Upper lobe of right lung (tissue), 1 donor: Measurements from ENCODE around the gene RIGI. TPM values are rescaled to one million over a fixed set of nuclear protein-coding genes. Genes with fewer than 3 reads are reported as not detected.
"Not testable (repeated sequence)": the region's sequence is repeated elsewhere in the genome, so short reads cannot be mapped to it uniquely, and the experiment has no call there.

Experiments used
- ATAC-seq: fragments of 200-7000 bp; cut with Tn5 transposase; one replicate; pipeline ENCODE4 v1.9.1; 2020; ENCODE audit warnings: mild to moderate bottlenecking, moderate library complexity
- DNase-seq: peaks from one replicate; pipeline ENCODE4 v3.0.0-alpha.2; 2020
- H3K27ac ChIP-seq: fragments of 200-600 bp; one replicate; pipeline ENCODE4 v1.8.0; 2022
- H3K27me3 ChIP-seq: fragments of 200-600 bp; one replicate; pipeline ENCODE4 v1.8.0; 2022; ENCODE audit warnings: mild to moderate bottlenecking
- H3K36me3 ChIP-seq: fragments of 200-600 bp; one replicate; pipeline ENCODE4 v1.8.0; 2022
- H3K4me1 ChIP-seq: fragments of 200-600 bp; one replicate; pipeline ENCODE4 v1.8.0; 2022
- H3K4me3 ChIP-seq: fragments of 200-600 bp; one replicate; pipeline ENCODE4 v1.8.0; 2022; ENCODE audit warnings: mild to moderate bottlenecking
- H3K9me3 ChIP-seq: fragments of 200-600 bp; one replicate; pipeline ENCODE4 v1.8.0; 2022
- intact Hi-C: fragments of 100-400 bp; cut with DNase I; formaldehyde crosslinking; loops from one replicate; pipeline ENCODE4 v1.11.0; 2022
- total RNA-seq: library from RNA; stranded (reverse); fragmentation: NEBNext Ultra II Directional; extraction: Animal tissue kit (Norgen Biotek cat#: 25700); gene quantifications from one replicate; pipeline ENCODE4 v1.2.1, GENCODE V29; 2021
- TF ChIP-seq, protein P1 (sequence below): fragments of 200-600 bp; IDR thresholded peaks from one replicate; pipeline ENCODE4 v1.8.0; 2022; ENCODE audit warnings: antibody characterized with exemption
- donor health status: DM: no; HTN: yes; CAD: no; lungs with severe emphysema.

RIGI gene
- total RNA-seq, 1 donor from 2014 or later, result 20.0 TPM

DNA sequence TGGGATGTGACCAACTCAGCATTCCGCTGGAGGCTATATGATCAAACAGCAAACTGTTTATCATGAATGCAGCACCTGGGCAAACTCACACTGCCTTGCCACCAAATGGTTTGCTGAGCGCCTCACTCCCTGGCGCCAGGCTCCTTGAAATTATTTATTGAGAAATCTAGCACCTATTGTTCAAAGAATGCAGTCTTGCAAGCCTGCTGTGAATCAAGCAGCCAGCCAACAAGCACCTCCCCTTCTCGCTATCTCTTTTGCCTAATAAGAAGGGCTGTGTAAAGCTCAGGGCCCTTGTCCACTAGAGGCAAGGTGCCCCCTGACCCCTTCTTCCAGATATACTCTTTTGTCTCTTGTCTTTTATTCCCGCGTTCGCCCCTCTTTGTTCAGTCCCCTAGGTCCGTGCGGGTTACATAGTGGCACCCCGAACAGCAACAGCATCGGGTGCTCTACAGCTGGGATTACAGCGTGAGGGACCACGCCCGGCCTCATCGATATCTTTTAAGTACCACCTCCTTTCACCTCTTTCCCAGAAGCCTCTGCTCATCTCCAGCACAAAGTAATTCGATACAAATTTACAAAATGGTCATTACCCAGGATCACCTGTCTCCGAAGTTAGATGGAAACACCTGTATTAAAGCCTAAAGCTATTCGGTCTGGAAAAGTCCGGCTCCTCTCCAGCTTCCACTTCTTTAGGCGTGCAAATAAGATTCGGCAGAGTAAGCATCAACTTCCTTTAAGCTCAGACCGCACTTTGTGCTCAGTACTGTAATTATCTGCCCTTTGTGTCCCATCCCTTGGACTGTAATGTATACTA is 896 bp downstream of the RIGI start:
- DNase-seq (no peak), ATAC-seq (peak; percentile 52)
- intact Hi-C loops, result no loop called here
- Histone ChIP-seq H3K27me3 (no peaks in the 10 kb centered on the region), H3K9me3 (no peaks in the 10 kb centered on the region), H3K36me3 (no peaks in the 10 kb centered on the region), H3K4me1 (peaks cover 30% of the 10 kb centered on the region), H3K4me3 (peak overlapping the region; percentile 90), H3K27ac (peak overlapping the region; percentile 88)
- TF ChIP-seq, protein P1, sequence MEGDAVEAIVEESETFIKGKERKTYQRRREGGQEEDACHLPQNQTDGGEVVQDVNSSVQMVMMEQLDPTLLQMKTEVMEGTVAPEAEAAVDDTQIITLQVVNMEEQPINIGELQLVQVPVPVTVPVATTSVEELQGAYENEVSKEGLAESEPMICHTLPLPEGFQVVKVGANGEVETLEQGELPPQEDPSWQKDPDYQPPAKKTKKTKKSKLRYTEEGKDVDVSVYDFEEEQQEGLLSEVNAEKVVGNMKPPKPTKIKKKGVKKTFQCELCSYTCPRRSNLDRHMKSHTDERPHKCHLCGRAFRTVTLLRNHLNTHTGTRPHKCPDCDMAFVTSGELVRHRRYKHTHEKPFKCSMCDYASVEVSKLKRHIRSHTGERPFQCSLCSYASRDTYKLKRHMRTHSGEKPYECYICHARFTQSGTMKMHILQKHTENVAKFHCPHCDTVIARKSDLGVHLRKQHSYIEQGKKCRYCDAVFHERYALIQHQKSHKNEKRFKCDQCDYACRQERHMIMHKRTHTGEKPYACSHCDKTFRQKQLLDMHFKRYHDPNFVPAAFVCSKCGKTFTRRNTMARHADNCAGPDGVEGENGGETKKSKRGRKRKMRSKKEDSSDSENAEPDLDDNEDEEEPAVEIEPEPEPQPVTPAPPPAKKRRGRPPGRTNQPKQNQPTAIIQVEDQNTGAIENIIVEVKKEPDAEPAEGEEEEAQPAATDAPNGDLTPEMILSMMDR, result no peak

GRCh38 chr9:32524558-32524891 is 1.5 kb downstream of the RIGI start:
- Histone ChIP-seq H3K27ac (peak overlapping the region; percentile 88), H3K4me3 (peak overlapping the region; percentile 90), H3K4me1 (peaks cover 30% of the 10 kb centered on the region)
- H3K36me3 ChIP-seq, H3K9me3 ChIP-seq, H3K27me3 ChIP-seq, ATAC-seq, intact Hi-C loops, DNase-seq: not testable (repeated sequence)

DNA sequence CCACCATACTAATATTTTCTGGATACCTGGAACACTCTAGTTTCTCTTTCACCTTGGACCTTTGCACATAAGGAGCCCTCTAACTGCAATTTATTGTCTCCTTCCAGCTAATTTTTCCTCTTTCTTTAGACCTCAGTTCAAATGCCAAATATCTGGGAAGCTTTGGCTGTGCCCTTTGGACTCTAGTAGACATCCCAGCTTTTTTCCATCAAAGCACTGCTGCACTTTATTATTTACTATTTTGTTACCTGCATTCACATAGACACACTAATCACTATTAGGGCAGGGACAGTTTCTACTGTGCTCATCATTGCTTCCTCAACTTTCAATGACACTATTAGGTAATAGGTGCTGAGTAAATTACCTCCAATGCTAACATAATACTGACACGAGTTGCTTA is 2.1 kb downstream of the RIGI start:
- no peak for ATAC-seq

DNA sequence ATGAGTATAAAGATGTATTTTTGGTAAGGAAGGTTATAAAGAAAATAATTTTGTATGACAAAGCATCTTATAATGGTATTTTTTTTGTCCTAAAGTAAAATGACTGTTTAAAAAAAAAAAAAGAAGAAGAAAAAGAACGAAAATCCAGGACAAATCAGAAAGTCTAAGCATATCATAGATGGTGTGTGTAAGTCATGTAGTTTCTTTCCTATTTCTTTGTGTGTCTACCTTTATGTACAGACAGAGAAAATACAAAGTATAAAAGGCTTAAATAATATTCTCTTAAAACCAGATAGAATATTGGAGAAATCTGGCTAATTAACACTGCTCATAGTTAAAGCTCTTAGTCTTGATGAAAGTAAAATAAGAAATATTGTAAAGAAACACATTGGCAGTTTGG is 7.7 kb downstream of the RIGI start:
- no peaks in the 10 kb centered on the region for H3K9me3 ChIP-seq
- intact Hi-C loops, result no loop called here
- peaks cover 4% of the 10 kb centered on the region for H3K4me1 ChIP-seq
- TF ChIP-seq, protein P1, result no peak
- no peak overlapping the region for H3K27ac ChIP-seq
- H3K4me3 ChIP-seq, result no peak overlapping the region
- H3K36me3 ChIP-seq, result no peaks in the 10 kb centered on the region
- no peaks in the 10 kb centered on the region for H3K27me3 ChIP-seq
- no peak for ATAC-seq
- no peak for DNase-seq

More for the DNA sequence above, 2.1 kb downstream of the RIGI start:
- Histone ChIP-seq H3K4me1 (peaks cover 30% of the 10 kb centered on the region), H3K27me3 (no peaks in the 10 kb centered on the region), H3K4me3 (no peak overlapping the region), H3K36me3 (no peaks in the 10 kb centered on the region), H3K9me3 (no peaks in the 10 kb centered on the region), H3K27ac (no peak overlapping the region)
- intact Hi-C loops, result no loop called here
- TF ChIP-seq, protein P1, result no peak
- no peak for DNase-seq

DNA sequence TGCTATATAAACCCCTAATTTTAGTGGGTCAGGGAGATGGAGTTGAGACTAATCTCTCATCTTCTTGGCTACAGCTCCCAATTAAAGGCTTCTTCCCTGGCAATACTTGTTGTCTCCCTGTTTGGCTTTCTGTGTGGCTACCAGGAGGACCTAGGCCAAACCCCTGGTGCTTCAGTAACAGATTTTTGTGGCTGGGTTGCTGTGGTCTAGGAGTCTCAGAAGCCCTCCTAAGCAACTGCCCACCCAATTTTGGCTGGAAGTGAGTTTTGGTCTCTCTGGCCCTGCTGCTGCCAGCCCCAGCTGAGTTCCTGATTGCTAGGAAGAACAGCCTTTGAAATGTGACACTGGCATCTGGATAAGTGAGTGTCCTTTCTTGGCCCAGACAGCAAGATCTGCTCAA is 9.8 kb downstream of the RIGI start:
- H3K36me3 ChIP-seq, result no peaks in the 10 kb centered on the region
- no peaks in the 10 kb centered on the region for H3K9me3 ChIP-seq
- H3K27ac ChIP-seq, result no peak overlapping the region
- TF ChIP-seq, protein P1, result no peak
- DNase-seq (no peak), ATAC-seq (no peak)
- intact Hi-C loops, result no loop called here
- no peak overlapping the region for H3K4me3 ChIP-seq
- H3K27me3 ChIP-seq, result no peaks in the 10 kb centered on the region
- no peaks in the 10 kb centered on the region for H3K4me1 ChIP-seq

GRCh38 chr9:32508728-32509127 is 17.3 kb downstream of the RIGI start:
- Histone ChIP-seq H3K36me3 (no peaks in the 10 kb centered on the region), H3K27me3 (no peaks in the 10 kb centered on the region), H3K4me1 (no peaks in the 10 kb centered on the region), H3K9me3 (no peaks in the 10 kb centered on the region), H3K4me3 (no peak overlapping the region), H3K27ac (no peak overlapping the region)
- ATAC-seq (no peak), DNase-seq (no peak)
- TF ChIP-seq, protein P1, result no peak
- intact Hi-C loops, result no loop called here
